ENCODE results near the gene CCR7. TPM values are rescaled to one million over a fixed set of nuclear protein-coding genes. Genes with fewer than 3 reads are reported as not detected.

Gene CCR7
- total and polyA plus RNA-seq, 2 of the 4 experiments (the other 2 are of a cell fraction), result 0.14 to 0.36 TPM

- no peaks in the 10 kb centered on the region for H4K20me1 ChIP-seq (ENCODE audit: insufficient read depth, low read length)
- H3K56ac ChIP-seq (ENCODE audit: extremely low read depth, insufficient read depth, low read length), result peak overlapping the region; percentile 50
- H4K91ac ChIP-seq (ENCODE audit: insufficient read depth, low read depth, low read length), result peak overlapping the region; percentile 96
- H3K9ac ChIP-seq (ENCODE audit: low read depth, low read length), result peak overlapping the region; percentile 59
- H2AFZ ChIP-seq (replicated peaks; ENCODE audit: low read length, poor library complexity), result peak overlapping the region; percentile 69
- H4K8ac ChIP-seq (ENCODE audit: low read depth in 2 of 2, low read length in 2 of 2), result peak overlapping the region; percentile 57 to 94
- H3K4me3 ChIP-seq (ENCODE audit: insufficient read depth, low read depth, low read length), result no peak overlapping the region
- peaks cover 45% of the 10 kb centered on the region for H3K9me1 ChIP-seq (ENCODE audit: insufficient read depth, low read length)
- H3K36me3 ChIP-seq (ENCODE audit: control insufficient read depth, insufficient read depth, low read length), result no peaks in the 10 kb centered on the region
- peak overlapping the region; percentile 80 for H3K27ac ChIP-seq (ENCODE audit: insufficient read depth, low read length)
- H2BK120ac ChIP-seq (ENCODE audit: low read depth, low read length), result peak overlapping the region; percentile 95
- H3K4me1 ChIP-seq (ENCODE audit: control insufficient read depth, insufficient read depth, low read length), result peaks cover 47% of the 10 kb centered on the region
- DNase-seq (no peak), ATAC-seq (ENCODE audit: low read depth) (0 out of 2 replicates have a peak, but pooled peaks have one; percentile 6)
- H2BK20ac ChIP-seq (ENCODE audit: low read depth, low read length), result peak overlapping the region; percentile 99
- BruUV-seq (replicated peaks), result no TSS peak
- H3K27me3 ChIP-seq (ENCODE audit: control insufficient read depth, insufficient read depth, low read length), result no peaks in the 10 kb centered on the region
- peak overlapping the region; percentile 69; the same call in 1 of the 2 replicates for H3K23ac ChIP-seq (ENCODE audit: low read depth, low read length)
- H3K4me2 ChIP-seq (ENCODE audit: low read depth, low read length), result no peak overlapping the region
- H3K79me1 ChIP-seq (ENCODE audit: low read depth in 1 of 2, low read length in 2 of 2), result peaks cover 0 to 21% of the 10 kb centered on the region in 2 experiments; a peak in 1 of 4 replicates
- no peaks in the 10 kb centered on the region for H3K9me3 ChIP-seq (ENCODE audit: control insufficient read depth, insufficient read depth, low read length)
- H4K5ac ChIP-seq (ENCODE audit: low read depth, low read length), result peak overlapping the region; percentile 92
- H3K14ac ChIP-seq (replicated peaks; ENCODE audit: low read depth, low read length), result peak overlapping the region; percentile 91
- dilution Hi-C loops (cut with HindIII; ENCODE audit: low sequenced_read_pairs, unreplicated experiment) (no loop called here), in situ Hi-C loops (cut with MboI; ENCODE audit: low sequenced_read_pairs) (loop anchor here (5.0 kb wide), 3 partner anchors 92 to 232 kb away; partner anchors contain the start of genes GJD3 and IGFBP4), intact Hi-C loops (cut with micrococcal nuclease) (loop anchor here (5.0 kb wide), 1 partner anchor 232 kb away; no protein-coding TSS in a partner anchor)
- CTCF ChIA-PET, result interaction anchor here (0.7 to 4.8 kb wide), 12 partner anchors 13 to 176 kb away, joined by 3 to 43 read pairs (median 6); no protein-coding TSS in a partner anchor
- peak overlapping the region; percentile 62 for H3K18ac ChIP-seq (ENCODE audit: low read depth, low read length)
- H2BK5ac ChIP-seq (ENCODE audit: low read depth, low read length, poor library complexity, severe bottlenecking), result peak overlapping the region; percentile 93
- H2AK9ac ChIP-seq (replicated peaks; ENCODE audit: low read depth, low read length, poor library complexity), result peak overlapping the region; percentile 93
- H2BK15ac ChIP-seq (ENCODE audit: low read depth, low read length), result peak overlapping the region; percentile 100
- peak overlapping the region; percentile 89 for H3K4ac ChIP-seq (ENCODE audit: low read depth, low read length)
- H2AK5ac ChIP-seq (ENCODE audit: low read depth, low read length), result peak overlapping the region; percentile 99
- POLR2A ChIA-PET (ENCODE audit: unreplicated experiment), result interaction anchor here (1.6 kb wide), 1 partner anchor 24 kb away, joined by 5 read pairs; no protein-coding TSS in a partner anchor
- no peak for TF ChIP-seq MAFK (IDR thresholded peaks at IDR 0.05; ENCODE audit: low read depth, low read length)
- no peak for TF ChIP-seq MXI1 (IDR thresholded peaks at IDR 0.05; ENCODE audit: borderline replicate concordance, low read depth, low read length)
- TF ChIP-seq BHLHE40 (IDR thresholded peaks at IDR 0.05; ENCODE audit: low read depth, low read length), result no peak
- no peak for TF ChIP-seq RFX5 (IDR thresholded peaks at IDR 0.05; ENCODE audit: low read depth, low read length)
- no peak for TF ChIP-seq POLR2A (IDR thresholded peaks at IDR 0.05; ENCODE audit: low read depth, low read length)
- no peak for TF ChIP-seq RCOR1 (IDR thresholded peaks at IDR 0.05; ENCODE audit: insufficient replicate concordance, low read length)
- no peak for TF ChIP-seq NFE2L2 (IDR thresholded peaks at IDR 0.05; ENCODE audit: low read depth, low read length)
- TF ChIP-seq USF2 (IDR thresholded peaks at IDR 0.05; ENCODE audit: low read depth, low read length), result no peak
- TF ChIP-seq RAD21 (IDR thresholded peaks at IDR 0.05; ENCODE audit: low read length), result 0 out of 2 replicates have a peak, but pooled peaks have one; percentile 7
- WGBS, 2 experiments (ENCODE audit: extremely low coverage in 2 of 2, insufficient read length in 1 of 2), result no CpG with 5 or more reads among the region's 11 CpGs
These were observed 30.7 kb downstream of the CCR7 start for GRCh38 chr17:40534371-40535189.

Data from IMR-90 (cell line).